Body of pancreas (tissue), 4 donors: ENCODE data around the gene MROH8. TPM values are rescaled to one million over a fixed set of nuclear protein-coding genes. Genes with fewer than 3 reads are reported as not detected.
A peak's percentile ranks its signal among the peaks of the same experiment; 100 is the strongest.

Source experiments
- ATAC-seq: fragments of 150-250 bp; one replicate; pipeline ENCODE4 v1.9.1; 2016
- DNase-seq, 4 donors: peaks; one replicate each; pipeline ENCODE4 v3.0.0-alpha.2; 2019
- H3K27ac ChIP-seq, 4 donors: fragments of 200-600 bp; sonication (generic); 1 replicate in 3 of 4; 2 replicates in 1 of 4; pipeline versions ENCODE4 v1.5.1 to v1.6.1; 2016 to 2019; ENCODE audit warnings: mild to moderate bottlenecking in 1 of 4, mixed read lengths in 1 of 4, moderate library complexity in 1 of 4
- H3K27me3 ChIP-seq, 2 donors: fragments of 200-600 bp; sonication (generic); one replicate each; pipeline ENCODE4 v1.6.0; 2016; ENCODE audit warnings: mild to moderate bottlenecking in 1 of 2
- H3K36me3 ChIP-seq, 2 donors: fragments of 200-600 bp; sonication (generic); replicated peaks in 1 of 2; 2 replicates each; pipeline ENCODE4 v1.5.1; 2016; ENCODE audit warnings: low read depth in 2 of 2; ENCODE audit not compliant: insufficient read depth in 1 of 2
- H3K4me1 ChIP-seq: fragments of 200-600 bp; sonication (generic); one replicate; pipeline ENCODE4 v1.6.0; 2016
- H3K4me3 ChIP-seq, 2 donors: fragments of 200-600 bp; sonication (generic); 1 replicate in 1 of 2; 2 replicates in 1 of 2; pipeline ENCODE4 v1.5.1; 2016 to 2019
- H3K9me3 ChIP-seq, 3 donors: fragments of 200-600 bp; sonication (generic); 1 replicate in 2 of 3; 2 replicates in 1 of 3; pipeline ENCODE4 v1.5.1; 2016
- CTCF ChIP-seq, 7 experiments: fragments of 450-650 bp in 4 of 7; fragments of 200-600 bp in 3 of 7; sonication (generic) in 3 of 7; IDR thresholded peaks; one replicate each; pipeline ENCODE4 v1.5.1; 2016 to 2019; ENCODE audit warnings: antibody characterized with exemption in 7 of 7
- POLR2A ChIP-seq, 3 donors: fragments of 450-650 bp; IDR thresholded peaks; one replicate each; pipeline ENCODE4 v1.6.1; 2016; ENCODE audit warnings: antibody characterized with exemption in 3 of 3, mild to moderate bottlenecking in 2 of 3
- WGBS, 2 donors: methylation state at CpG; one replicate each; pipeline ENCODE4 v1.1.5; 2017; 5-methylcytosine and 5-hydroxymethylcytosine counted together
- intact Hi-C: fragments of 100-400 bp; cut with DNase I; formaldehyde crosslinking; loops from one replicate; pipeline ENCODE4 v1.15.1; 2023
- total RNA-seq, 2 donors: library from RNA; depleted of rRNA; stranded (reverse); fragments of >200 nt; gene quantifications; one replicate each; pipeline ENCODE4 v1.1.0, GENCODE V29; 2016

Gene MROH8
- total RNA-seq, 2 donors from 2014 or later = 0.78 to 13.5 TPM

DNA sequence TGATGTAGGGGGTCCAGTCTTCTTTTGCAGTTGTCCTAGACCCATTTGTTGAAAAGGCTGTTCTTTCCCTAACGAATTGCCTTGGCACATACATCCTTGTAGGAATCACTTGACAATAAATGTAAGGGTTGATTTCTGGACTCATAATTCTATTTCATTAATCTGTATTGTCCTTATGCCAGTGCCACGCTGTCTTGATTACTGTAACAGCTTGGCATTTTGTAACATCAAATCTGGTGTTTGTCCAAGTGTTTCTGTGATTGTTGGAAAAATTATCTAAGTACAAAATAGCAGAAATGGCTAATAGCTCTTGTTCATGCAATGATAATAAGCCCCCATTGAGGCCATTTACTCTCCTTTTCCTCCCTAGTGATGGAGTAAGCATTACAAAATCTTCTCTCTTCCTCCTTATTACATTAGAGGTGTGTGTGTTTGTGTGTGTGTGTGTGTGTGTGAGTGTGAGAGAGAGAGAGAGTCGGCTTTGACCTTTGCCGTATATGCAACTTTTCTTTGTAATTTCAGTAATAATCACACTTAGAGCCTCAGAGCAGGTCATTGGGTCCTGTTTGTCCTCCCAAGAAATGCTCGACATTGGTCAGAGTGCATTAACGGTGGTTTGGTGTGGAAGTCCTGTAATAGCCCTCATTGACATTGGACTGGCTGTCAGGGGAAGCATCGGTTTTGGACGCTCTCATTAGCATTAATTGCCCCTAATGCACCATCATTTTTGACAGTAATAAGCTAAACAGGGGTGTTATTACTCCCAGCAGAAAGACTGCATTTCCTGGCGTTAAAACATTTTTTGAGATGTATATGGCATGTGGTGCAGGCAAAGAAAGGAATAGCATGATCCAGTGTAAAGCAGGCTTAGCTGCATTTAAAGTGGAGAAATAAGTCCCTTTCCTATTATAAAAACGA is 40.7 kb upstream of the MROH8 start:
- DNase-seq (peak in 1 of 4 donors; percentile 0), ATAC-seq (no peak)
- H3K36me3 ChIP-seq = peaks cover 6 to 23% of the 10 kb centered on the region in 2 donors
- 82 to 83% methylated on average over 10 of the region's 10 CpGs for WGBS, 2 donors
- H3K27ac ChIP-seq = no peak overlapping the region
- no peaks in the 10 kb centered on the region for H3K27me3 ChIP-seq
- intact Hi-C loops = no loop called here
- no peak overlapping the region for H3K4me3 ChIP-seq
- H3K9me3 ChIP-seq = no peaks in the 10 kb centered on the region
- peaks cover 14% of the 10 kb centered on the region for H3K4me1 ChIP-seq
- no peak for TF ChIP-seq CTCF (IDR thresholded peaks at IDR 0.05)
- no peak for TF ChIP-seq POLR2A (IDR thresholded peaks at IDR 0.05)

DNA sequence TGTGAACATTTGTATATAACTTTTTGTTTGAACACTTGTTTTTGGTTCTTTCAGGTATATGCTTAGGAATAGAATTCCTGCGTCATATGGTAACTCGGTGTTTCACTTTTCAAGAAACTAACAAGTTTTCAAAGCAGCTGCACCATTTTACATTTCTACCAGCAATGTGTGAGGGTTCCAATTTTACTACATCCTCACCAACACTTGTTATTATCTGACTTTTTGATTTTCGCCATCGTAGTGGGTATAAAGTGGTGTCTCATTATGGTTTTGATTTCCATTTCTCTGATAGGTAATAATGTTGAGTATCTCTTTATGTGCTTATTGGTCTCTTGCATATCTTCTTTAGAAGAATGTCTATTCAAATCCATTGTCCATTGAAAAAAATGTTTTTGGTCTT is 39.6 kb upstream of the MROH8 start:
- WGBS, 2 donors = 71 to 72% methylated on average over 4 of the region's 4 CpGs
- intact Hi-C loops = no loop called here

GRCh38 chr20:37218441-37218840 is 39.1 kb upstream of the MROH8 start:
- intact Hi-C loops = no loop called here
- no peaks in the 10 kb centered on the region for H3K9me3 ChIP-seq
- DNase-seq (peak in 1 of 4 donors; percentile 6), ATAC-seq (no peak)
- H3K4me1 ChIP-seq = peaks cover 14% of the 10 kb centered on the region
- H3K27ac ChIP-seq = no peak overlapping the region
- peaks cover 0 to 22% of the 10 kb centered on the region in 2 donors for H3K36me3 ChIP-seq
- 96 to 98% methylated on average over 4 of the region's 4 CpGs for WGBS, 2 donors
- no peak overlapping the region for H3K4me3 ChIP-seq
- TF ChIP-seq CTCF (IDR thresholded peaks at IDR 0.05) (no peak), POLR2A (IDR thresholded peaks at IDR 0.05) (no peak)
- H3K27me3 ChIP-seq = no peaks in the 10 kb centered on the region

More for the DNA sequence above, 39.6 kb upstream of the MROH8 start:
- peaks cover 14% of the 10 kb centered on the region for H3K4me1 ChIP-seq
- no peak for ATAC-seq
- H3K36me3 ChIP-seq = peaks cover 0 to 19% of the 10 kb centered on the region in 2 donors
- DNase-seq = no peak
- no peaks in the 10 kb centered on the region for H3K9me3 ChIP-seq
- TF ChIP-seq CTCF (IDR thresholded peaks at IDR 0.05) (no peak), POLR2A (IDR thresholded peaks at IDR 0.05) (no peak)
- no peaks in the 10 kb centered on the region for H3K27me3 ChIP-seq
- no peak overlapping the region for H3K4me3 ChIP-seq
- no peak overlapping the region for H3K27ac ChIP-seq

DNA sequence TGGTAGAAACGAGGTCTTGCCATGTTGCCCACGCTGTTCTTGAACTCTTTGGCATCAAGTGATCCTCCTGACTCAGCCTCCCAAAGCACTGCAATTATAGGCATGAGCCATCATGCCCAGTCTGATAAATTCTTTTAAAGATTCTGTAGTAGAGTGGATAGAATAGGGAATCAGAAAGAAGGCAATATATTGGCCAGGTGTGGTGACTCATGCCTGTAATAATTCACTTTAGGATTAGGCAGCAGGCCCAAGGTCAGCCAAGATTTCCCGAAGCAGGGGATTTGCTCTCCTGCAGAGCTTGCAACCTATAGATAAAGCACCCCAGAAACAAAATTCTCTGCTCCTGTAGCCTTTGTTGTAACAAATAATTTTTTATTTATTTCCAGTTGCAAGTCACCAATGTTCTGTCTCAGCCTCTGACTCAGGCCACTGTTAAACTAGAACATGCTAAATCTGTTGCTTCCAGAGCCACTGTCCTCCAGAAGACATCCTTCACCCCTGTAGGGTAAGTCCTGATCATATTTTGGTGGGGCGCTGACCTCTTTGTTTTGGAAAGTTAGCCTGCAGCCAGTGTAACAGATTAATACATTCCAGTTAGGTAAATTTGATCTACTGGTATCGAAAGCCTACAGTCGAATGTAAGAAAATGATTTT is 30.4 kb upstream of the MROH8 start:
- ATAC-seq (peak; percentile 86), DNase-seq (peak; percentile 41 to 69 (median 62))
- TF ChIP-seq CTCF (IDR thresholded peaks at IDR 0.05) (no peak), POLR2A (IDR thresholded peaks at IDR 0.05) (no peak)
- peaks cover 16% of the 10 kb centered on the region for H3K4me1 ChIP-seq
- intact Hi-C loops = no loop called here
- H3K27ac ChIP-seq = peak overlapping the region in 3 of 4 donors; percentile 37 to 74 (median 42)
- 53 to 64% methylated on average over 6 of the region's 6 CpGs for WGBS, 2 donors
- no peaks in the 10 kb centered on the region for H3K27me3 ChIP-seq
- no peak overlapping the region for H3K4me3 ChIP-seq
- H3K36me3 ChIP-seq = peaks cover 17 to 29% of the 10 kb centered on the region in 2 donors
- no peaks in the 10 kb centered on the region for H3K9me3 ChIP-seq
